SK-N-SH treated with all-trans-retinoic acid at 6 μM for 48 hours (cell line): ENCODE measurements around the gene ALK.
A peak's percentile ranks its signal among the peaks of the same experiment; 100 is the strongest.

Experiments used
- ATAC-seq: fragments of 200-7000 bp; cut with Tn5 transposase; 3 replicates; pipeline ENCODE4 v1.9.1; 2020; ENCODE audit warnings: mild to moderate bottlenecking, moderate library complexity
- ARNTL ChIP-seq: fragments of 450-650 bp; formaldehyde crosslinking; IDR thresholded peaks from 2 replicates; pipeline ENCODE4 v1.5.0; 2020; ENCODE audit warnings: low read depth, mild to moderate bottlenecking, moderate library complexity, borderline replicate concordance
- BACH2 ChIP-seq: fragments of 250-450 bp; sonication (Bioruptor Pico); IDR thresholded peaks from 2 replicates; pipeline ENCODE4 v1.9.0; 2021; ENCODE audit warnings: mild to moderate bottlenecking, borderline replicate concordance
- CREB5 ChIP-seq: fragments of 250-450 bp; sonication (Bioruptor Pico); IDR thresholded peaks from 2 replicates; pipeline ENCODE4 v1.5.1; 2020; ENCODE audit warnings: low read depth, mild to moderate bottlenecking, moderate library complexity
- CSDC2 ChIP-seq: fragments of 250-450 bp; sonication (Bioruptor Pico); IDR thresholded peaks from 2 replicates; pipeline ENCODE4 v1.5.0; 2020; ENCODE audit warnings: mild to moderate bottlenecking, moderate library complexity
- ESRRG ChIP-seq: fragments of 250-450 bp; sonication (Bioruptor Pico); IDR thresholded peaks from 2 replicates; pipeline ENCODE4 v1.6.1; 2021; ENCODE audit warnings: mild to moderate bottlenecking
- GLIS3 ChIP-seq: fragments of 250-450 bp; sonication (Bioruptor Pico); IDR thresholded peaks from 2 replicates; pipeline ENCODE4 v1.5.0; 2020; ENCODE audit warnings: mild to moderate bottlenecking, moderate library complexity
- ISL1 ChIP-seq: fragments of 250-450 bp; sonication (Bioruptor Pico); IDR thresholded peaks from 2 replicates; pipeline ENCODE4 v2.1.2; 2022; ENCODE audit warnings: mild to moderate bottlenecking, moderate library complexity
- OSR1 ChIP-seq: fragments of 250-450 bp; sonication (Bioruptor Pico); IDR thresholded peaks from 2 replicates; pipeline ENCODE4 v1.8.0; 2022; ENCODE audit warnings: moderate library complexity, mild to moderate bottlenecking, inconsistent platforms
- PATZ1 ChIP-seq: fragments of 250-450 bp; sonication (Bioruptor Pico); IDR thresholded peaks from 2 replicates; pipeline ENCODE4 v1.8.0; 2020; ENCODE audit warnings: mild to moderate bottlenecking, moderate library complexity, borderline replicate concordance
- POU6F1 ChIP-seq: fragments of 250-450 bp; sonication (Bioruptor Pico); IDR thresholded peaks from 2 replicates; pipeline ENCODE4 v1.8.0; 2021; ENCODE audit warnings: low read depth, mild to moderate bottlenecking, moderate library complexity, borderline replicate concordance
- PPARA ChIP-seq: fragments of 250-450 bp; sonication (Bioruptor Pico); IDR thresholded peaks from 2 replicates; pipeline ENCODE4 v1.5.0; 2020; ENCODE audit warnings: mild to moderate bottlenecking, borderline replicate concordance
- RARB ChIP-seq: fragments of 250-450 bp; sonication (Bioruptor Pico); IDR thresholded peaks from 2 replicates; pipeline ENCODE4 v1.8.0; 2021; ENCODE audit warnings: mild to moderate bottlenecking, moderate library complexity
- SNAI2 ChIP-seq: fragments of 250-450 bp; sonication (Bioruptor Pico); IDR thresholded peaks from 2 replicates; pipeline ENCODE4 v1.5.0; 2020; ENCODE audit warnings: mild to moderate bottlenecking, moderate library complexity
- TCF4 ChIP-seq: fragments of 250-450 bp; sonication (Bioruptor Pico); IDR thresholded peaks from 2 replicates; pipeline ENCODE4 v1.8.0; 2021; ENCODE audit warnings: mild to moderate bottlenecking, moderate library complexity, borderline replicate concordance
- TOX ChIP-seq: fragments of 250-450 bp; sonication (Bioruptor Pico); IDR thresholded peaks from 2 replicates; pipeline ENCODE4 v1.8.0; 2021; ENCODE audit warnings: mild to moderate bottlenecking, moderate library complexity, borderline replicate concordance
- TSHZ2 ChIP-seq: fragments of 250-450 bp; sonication (Bioruptor Pico); IDR thresholded peaks from 2 replicates; pipeline ENCODE4 v1.5.0; 2020; ENCODE audit warnings: mild to moderate bottlenecking, moderate library complexity
- ZFP3 ChIP-seq: fragments of 250-450 bp; sonication (Bioruptor Pico); IDR thresholded peaks from 2 replicates; pipeline ENCODE4 v1.5.0; 2020; ENCODE audit warnings: mild to moderate bottlenecking, moderate library complexity
- ZFP30 ChIP-seq: fragments of 450-650 bp; formaldehyde crosslinking; IDR thresholded peaks from 2 replicates; pipeline ENCODE4 v1.5.0; 2022; ENCODE audit warnings: mild to moderate bottlenecking, moderate library complexity
- ZNF565 ChIP-seq: fragments of 450-650 bp; formaldehyde crosslinking; conservative IDR thresholded peaks from 2 replicates; pipeline ENCODE4 v1.5.0; 2020; ENCODE audit warnings: low read depth, mild to moderate bottlenecking, moderate library complexity
- ZNF70 ChIP-seq: fragments of 450-650 bp; formaldehyde crosslinking; IDR thresholded peaks from 2 replicates; pipeline ENCODE4 v1.5.0; 2020; ENCODE audit warnings: mild to moderate bottlenecking, moderate library complexity
- ZNF8 ChIP-seq: fragments of 450-650 bp; formaldehyde crosslinking; IDR thresholded peaks from 2 replicates; pipeline ENCODE4 v1.5.0; 2020; ENCODE audit warnings: mild to moderate bottlenecking, moderate library complexity
- TF ChIP-seq, protein P1 (sequence below): fragments of 250-450 bp; sonication (Bioruptor Pico); IDR thresholded peaks from 2 replicates; pipeline ENCODE4 v1.5.1; 2021; ENCODE audit warnings: mild to moderate bottlenecking, moderate library complexity

ALK gene

GRCh38 chr2:29273685-29274611, 647.4 kb downstream of the ALK start:
- peak; percentile 59; the same call in 1 of the 3 replicates for ATAC-seq
- no peak for TF ChIP-seq RARB (CRISPR knock-in tag)
- no peak for TF ChIP-seq CSDC2
- no peak for TF ChIP-seq ZNF70 (CRISPR knock-in tag)
- TF ChIP-seq TCF4 = peak; percentile 95
- no peak for TF ChIP-seq ESRRG (CRISPR knock-in tag)
- TF ChIP-seq, protein P1, sequence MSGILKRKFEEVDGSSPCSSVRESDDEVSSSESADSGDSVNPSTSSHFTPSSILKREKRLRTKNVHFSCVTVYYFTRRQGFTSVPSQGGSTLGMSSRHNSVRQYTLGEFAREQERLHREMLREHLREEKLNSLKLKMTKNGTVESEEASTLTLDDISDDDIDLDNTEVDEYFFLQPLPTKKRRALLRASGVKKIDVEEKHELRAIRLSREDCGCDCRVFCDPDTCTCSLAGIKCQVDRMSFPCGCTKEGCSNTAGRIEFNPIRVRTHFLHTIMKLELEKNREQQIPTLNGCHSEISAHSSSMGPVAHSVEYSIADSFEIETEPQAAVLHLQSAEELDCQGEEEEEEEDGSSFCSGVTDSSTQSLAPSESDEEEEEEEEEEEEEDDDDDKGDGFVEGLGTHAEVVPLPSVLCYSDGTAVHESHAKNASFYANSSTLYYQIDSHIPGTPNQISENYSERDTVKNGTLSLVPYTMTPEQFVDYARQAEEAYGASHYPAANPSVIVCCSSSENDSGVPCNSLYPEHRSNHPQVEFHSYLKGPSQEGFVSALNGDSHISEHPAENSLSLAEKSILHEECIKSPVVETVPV (CRISPR knock-in tag) = no peak; the same call in 1 of the 2 replicates
- TF ChIP-seq GLIS3 (CRISPR knock-in tag) = no peak
- no peak for TF ChIP-seq ZFP3 (CRISPR knock-in tag)
- no peak for TF ChIP-seq BACH2 (CRISPR knock-in tag)
- TF ChIP-seq OSR1 (CRISPR knock-in tag) = no peak
- TF ChIP-seq ISL1 (CRISPR knock-in tag) = no peak
- TF ChIP-seq ZFP30 (CRISPR knock-in tag) = no peak
- TF ChIP-seq SNAI2 (CRISPR knock-in tag) = no peak
- no peak for TF ChIP-seq POU6F1
- TF ChIP-seq ZNF8 (CRISPR knock-in tag) = no peak; the same call in 1 of the 2 replicates
- no peak for TF ChIP-seq TOX (CRISPR knock-in tag)
- TF ChIP-seq ARNTL (CRISPR knock-in tag) = no peak
- TF ChIP-seq PATZ1 (CRISPR knock-in tag) = no peak
- 0 out of 2 replicates have a peak, but pooled peaks have one; percentile 10 for TF ChIP-seq CREB5 (CRISPR knock-in tag)
- TF ChIP-seq TSHZ2 (CRISPR knock-in tag) = peak; percentile 59; the same call in 1 of the 2 replicates
- no peak for TF ChIP-seq ZNF565 (CRISPR knock-in tag)

DNA sequence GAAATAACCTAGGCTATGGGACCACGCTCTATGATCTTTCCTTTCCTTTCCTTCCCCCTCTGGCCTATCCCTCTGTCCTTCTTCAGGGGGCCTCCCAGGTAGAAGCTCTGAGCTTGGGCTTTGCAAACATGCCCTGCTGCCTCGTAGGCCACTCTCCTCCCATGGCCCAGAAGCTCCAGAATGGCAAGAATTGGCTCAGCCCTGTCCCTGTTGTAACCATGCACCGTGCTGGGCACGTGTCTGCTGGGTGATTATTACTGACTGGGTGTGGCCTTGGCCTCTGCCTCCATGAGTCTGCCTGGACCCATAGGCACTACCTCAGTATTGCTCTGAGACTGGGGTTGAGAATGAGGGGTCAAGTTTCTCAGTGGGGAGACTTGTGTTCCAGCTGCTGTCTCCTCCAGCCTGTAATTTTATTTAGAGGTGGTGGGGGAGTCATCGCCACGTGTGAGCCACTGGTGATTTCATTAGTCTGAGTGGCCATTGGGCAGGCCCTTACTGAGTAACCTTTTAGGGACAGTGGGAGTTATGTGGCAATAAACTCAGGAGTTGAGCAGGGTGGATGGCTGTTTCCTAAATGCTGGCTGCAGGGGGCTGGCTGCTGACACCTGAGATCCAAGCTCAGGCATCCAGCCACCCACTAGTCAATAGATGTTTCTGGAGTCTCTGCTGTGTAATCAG, 648.2 kb downstream of the ALK start:
- ATAC-seq = no peak

More for the DNA sequence above, 648.2 kb downstream of the ALK start:
- no peak for TF ChIP-seq ZFP30 (CRISPR knock-in tag)
- TF ChIP-seq ISL1 (CRISPR knock-in tag) = no peak
- TF ChIP-seq PPARA (CRISPR knock-in tag) = no peak
- no peak for TF ChIP-seq CSDC2
- TF ChIP-seq OSR1 (CRISPR knock-in tag) = no peak
- TF ChIP-seq TOX (CRISPR knock-in tag) = no peak
- TF ChIP-seq CREB5 (CRISPR knock-in tag) = no peak
- TF ChIP-seq BACH2 (CRISPR knock-in tag) = no peak
